ENCODE data around the gene LRP1B. TPM values are rescaled to one million over a fixed set of nuclear protein-coding genes. Genes with fewer than 3 reads are reported as not detected.

LRP1B gene
- total RNA-seq, 1 donor from 2014 or later: not detected

DNA sequence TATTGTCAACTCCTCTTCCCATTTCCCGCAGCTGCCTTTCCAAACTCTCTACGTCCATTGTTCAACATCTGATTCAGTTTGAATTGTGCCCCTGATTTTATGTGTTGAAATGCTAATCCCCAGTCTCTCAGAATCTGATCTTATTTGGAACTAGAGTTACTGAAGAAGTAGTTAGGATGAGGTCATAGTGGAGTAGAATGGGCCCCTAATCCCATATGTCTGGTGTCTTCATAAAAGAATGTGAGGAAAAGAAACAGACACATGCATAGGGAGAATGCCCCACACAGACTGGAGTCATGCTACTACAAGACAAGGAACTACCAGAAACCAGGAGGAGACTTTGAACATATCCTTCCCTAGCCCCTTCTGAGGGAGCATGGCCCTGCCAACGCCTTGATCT, 99.2 kb downstream of the LRP1B start:
- DNase-seq (no peak), ATAC-seq (ENCODE audit: low read depth) (no peak)
- POLR2A ChIA-PET: no interaction called here
- intact Hi-C loops (cut with micrococcal nuclease): no loop called here
- Mint-ChIP-seq H3K9me3 (peaks cover 2% of the 10 kb centered on the region), H3K4me1 (no peaks in the 10 kb centered on the region), H3K27me3 (no peaks in the 10 kb centered on the region), H3K36me3 (ENCODE audit: low read depth) (no peaks in the 10 kb centered on the region), H3K27ac (no peak overlapping the region), H3K4me3 (no peak overlapping the region)
- CTCF ChIA-PET: no interaction called here
- TF ChIP-seq, protein P1, sequence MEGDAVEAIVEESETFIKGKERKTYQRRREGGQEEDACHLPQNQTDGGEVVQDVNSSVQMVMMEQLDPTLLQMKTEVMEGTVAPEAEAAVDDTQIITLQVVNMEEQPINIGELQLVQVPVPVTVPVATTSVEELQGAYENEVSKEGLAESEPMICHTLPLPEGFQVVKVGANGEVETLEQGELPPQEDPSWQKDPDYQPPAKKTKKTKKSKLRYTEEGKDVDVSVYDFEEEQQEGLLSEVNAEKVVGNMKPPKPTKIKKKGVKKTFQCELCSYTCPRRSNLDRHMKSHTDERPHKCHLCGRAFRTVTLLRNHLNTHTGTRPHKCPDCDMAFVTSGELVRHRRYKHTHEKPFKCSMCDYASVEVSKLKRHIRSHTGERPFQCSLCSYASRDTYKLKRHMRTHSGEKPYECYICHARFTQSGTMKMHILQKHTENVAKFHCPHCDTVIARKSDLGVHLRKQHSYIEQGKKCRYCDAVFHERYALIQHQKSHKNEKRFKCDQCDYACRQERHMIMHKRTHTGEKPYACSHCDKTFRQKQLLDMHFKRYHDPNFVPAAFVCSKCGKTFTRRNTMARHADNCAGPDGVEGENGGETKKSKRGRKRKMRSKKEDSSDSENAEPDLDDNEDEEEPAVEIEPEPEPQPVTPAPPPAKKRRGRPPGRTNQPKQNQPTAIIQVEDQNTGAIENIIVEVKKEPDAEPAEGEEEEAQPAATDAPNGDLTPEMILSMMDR (IDR thresholded peaks at IDR 0.05): no peak

DNA sequence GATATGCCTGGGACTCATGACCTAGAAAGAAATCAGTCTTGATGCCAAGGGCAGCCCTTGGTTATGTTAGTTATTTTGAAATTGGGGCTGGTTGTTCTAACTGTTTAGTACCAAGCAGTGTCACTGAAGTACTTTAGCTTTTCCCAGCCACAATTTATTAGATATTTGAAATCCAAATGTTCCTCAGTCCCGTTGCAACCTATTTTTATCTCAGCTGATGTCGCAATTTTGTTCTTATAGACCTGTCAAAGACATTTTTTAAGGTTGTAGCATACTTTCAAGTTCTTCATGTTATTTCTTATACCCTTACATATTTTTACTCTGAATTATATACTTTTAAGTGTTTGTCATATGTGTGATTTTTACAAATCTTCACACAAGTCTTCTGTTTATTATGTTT, 100.1 kb downstream of the LRP1B start:
- no peak overlapping the region for H3K4me3 Mint-ChIP-seq
- TF ChIP-seq, protein P1 (IDR thresholded peaks at IDR 0.05): no peak
- DNase-seq (no peak), ATAC-seq (ENCODE audit: low read depth) (no peak)
- no peaks in the 10 kb centered on the region for H3K27me3 Mint-ChIP-seq
- intact Hi-C loops (cut with micrococcal nuclease): no loop called here
- H3K4me1 Mint-ChIP-seq: no peaks in the 10 kb centered on the region
- no peak overlapping the region for H3K27ac Mint-ChIP-seq
- peaks cover 2% of the 10 kb centered on the region for H3K9me3 Mint-ChIP-seq
- no peaks in the 10 kb centered on the region for H3K36me3 Mint-ChIP-seq (ENCODE audit: low read depth)
- CTCF ChIA-PET: interaction anchor here (0.6 kb wide), 1 partner anchor 827 kb away, joined by 4 read pairs; no protein-coding TSS in a partner anchor
- POLR2A ChIA-PET: no interaction called here

DNA sequence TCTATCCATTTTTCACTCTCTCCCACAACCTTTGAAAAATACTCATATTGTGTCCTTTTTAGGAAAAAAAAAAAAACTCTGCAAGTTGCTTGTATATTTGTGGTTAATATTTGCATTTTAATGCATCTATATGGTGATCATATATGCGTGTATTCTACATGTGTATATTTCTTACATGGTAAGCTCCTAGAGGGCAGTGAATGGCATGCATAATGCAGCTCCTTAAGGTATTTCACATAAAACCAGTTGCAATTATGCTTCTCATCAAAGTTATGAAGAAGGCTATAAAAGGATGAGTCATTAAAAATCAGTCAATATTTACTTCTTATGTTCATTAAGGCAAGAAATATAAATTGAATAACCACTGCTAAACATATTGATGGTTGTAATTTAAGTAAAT, 100.8 kb downstream of the LRP1B start:
- DNase-seq (no peak), ATAC-seq (ENCODE audit: low read depth) (no peak)
- H3K4me1 Mint-ChIP-seq: no peaks in the 10 kb centered on the region
- no peaks in the 10 kb centered on the region for H3K36me3 Mint-ChIP-seq (ENCODE audit: low read depth)
- CTCF ChIA-PET: no interaction called here
- TF ChIP-seq, protein P1 (IDR thresholded peaks at IDR 0.05): no peak
- no peak overlapping the region for H3K4me3 Mint-ChIP-seq
- POLR2A ChIA-PET: no interaction called here
- no peak overlapping the region for H3K27ac Mint-ChIP-seq
- no peaks in the 10 kb centered on the region for H3K27me3 Mint-ChIP-seq
- intact Hi-C loops (cut with micrococcal nuclease): no loop called here
- H3K9me3 Mint-ChIP-seq: peaks cover 2% of the 10 kb centered on the region

DNA sequence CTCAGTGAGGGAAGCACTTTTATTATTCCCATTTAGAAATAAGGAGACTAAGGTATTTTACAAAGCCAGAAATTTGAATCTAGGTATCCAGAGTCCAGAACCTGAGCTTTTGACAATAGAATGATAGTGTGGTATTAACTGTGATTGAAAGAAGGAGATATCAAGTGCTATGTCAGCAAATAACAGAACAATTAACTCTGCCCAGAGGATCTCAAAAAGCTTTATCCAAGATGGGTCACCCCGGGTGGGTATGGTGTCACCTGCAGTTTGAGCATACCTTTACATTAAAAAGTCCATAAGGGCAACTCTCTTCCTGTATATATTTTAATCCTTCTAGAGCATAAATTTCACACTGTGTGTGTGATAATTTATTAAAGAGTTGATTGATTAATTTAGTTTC, 105.4 kb downstream of the LRP1B start:
- no peaks in the 10 kb centered on the region for H3K9me3 Mint-ChIP-seq
- POLR2A ChIA-PET: no interaction called here
- intact Hi-C loops (cut with micrococcal nuclease): no loop called here
- ATAC-seq (ENCODE audit: low read depth): no peak
- no peak overlapping the region for H3K4me3 Mint-ChIP-seq
- H3K27ac Mint-ChIP-seq: no peak overlapping the region
- no peaks in the 10 kb centered on the region for H3K27me3 Mint-ChIP-seq
- DNase-seq: no peak
- TF ChIP-seq, protein P1 (IDR thresholded peaks at IDR 0.05): no peak
- CTCF ChIA-PET: no interaction called here
- H3K4me1 Mint-ChIP-seq: no peaks in the 10 kb centered on the region
- H3K36me3 Mint-ChIP-seq (ENCODE audit: low read depth): no peaks in the 10 kb centered on the region

DNA sequence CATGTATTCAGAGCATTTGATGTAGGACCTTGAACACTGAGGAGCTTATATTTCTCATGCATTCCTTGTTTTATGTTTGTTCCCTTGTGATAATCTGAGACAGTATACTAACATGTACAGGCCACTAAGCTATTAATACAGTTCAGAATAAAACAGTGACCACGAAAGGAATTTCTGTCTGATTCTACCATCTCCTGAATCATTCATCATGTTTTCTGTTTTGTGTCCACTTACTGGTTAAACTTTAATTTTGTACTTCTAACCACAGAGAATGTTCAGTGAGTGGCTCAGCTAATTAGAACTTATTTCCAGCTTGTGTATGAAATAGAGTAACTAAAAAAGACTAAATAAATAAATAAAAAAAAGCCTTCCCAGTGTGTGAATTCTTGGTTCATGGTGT, 110.4 kb downstream of the LRP1B start:
- no peak for DNase-seq
- TF ChIP-seq, protein P1 (IDR thresholded peaks at IDR 0.05): no peak
- Mint-ChIP-seq H3K27me3 (no peaks in the 10 kb centered on the region), H3K4me1 (no peaks in the 10 kb centered on the region), H3K4me3 (no peak overlapping the region), H3K27ac (no peak overlapping the region), H3K9me3 (no peaks in the 10 kb centered on the region), H3K36me3 (ENCODE audit: low read depth) (no peaks in the 10 kb centered on the region)
- no peak for ATAC-seq (ENCODE audit: low read depth)
- POLR2A ChIA-PET: no interaction called here
- CTCF ChIA-PET: no interaction called here
- intact Hi-C loops (cut with micrococcal nuclease): no loop called here

Data from activated B cell treated with CpG ODN at 0.5 μM for 24 hours (primary cell).